Subcutaneous adipose tissue (tissue), 4 donors: ENCODE data around the gene BRAT1. TPM values are rescaled to one million over a fixed set of nuclear protein-coding genes. Genes with fewer than 3 reads are reported as not detected.

Experiments used
- total RNA-seq, 4 donors: library from RNA; depleted of rRNA; stranded (reverse); fragments of >200 nt; gene quantifications; one replicate each; pipeline ENCODE4 v1.1.0, GENCODE V29; 2016
- TF ChIP-seq, protein P1 (sequence below): fragments of 450-650 bp; IDR thresholded peaks from one replicate; pipeline ENCODE4 v1.5.1; 2016; ENCODE audit warnings: low read depth, mild to moderate bottlenecking, control low read depth, antibody characterized with exemption, moderate library complexity

The BRAT1 gene
- total RNA-seq, 4 donors from 2014 or later, result 11.7 to 42.2 (median 19.8) TPM

DNA sequence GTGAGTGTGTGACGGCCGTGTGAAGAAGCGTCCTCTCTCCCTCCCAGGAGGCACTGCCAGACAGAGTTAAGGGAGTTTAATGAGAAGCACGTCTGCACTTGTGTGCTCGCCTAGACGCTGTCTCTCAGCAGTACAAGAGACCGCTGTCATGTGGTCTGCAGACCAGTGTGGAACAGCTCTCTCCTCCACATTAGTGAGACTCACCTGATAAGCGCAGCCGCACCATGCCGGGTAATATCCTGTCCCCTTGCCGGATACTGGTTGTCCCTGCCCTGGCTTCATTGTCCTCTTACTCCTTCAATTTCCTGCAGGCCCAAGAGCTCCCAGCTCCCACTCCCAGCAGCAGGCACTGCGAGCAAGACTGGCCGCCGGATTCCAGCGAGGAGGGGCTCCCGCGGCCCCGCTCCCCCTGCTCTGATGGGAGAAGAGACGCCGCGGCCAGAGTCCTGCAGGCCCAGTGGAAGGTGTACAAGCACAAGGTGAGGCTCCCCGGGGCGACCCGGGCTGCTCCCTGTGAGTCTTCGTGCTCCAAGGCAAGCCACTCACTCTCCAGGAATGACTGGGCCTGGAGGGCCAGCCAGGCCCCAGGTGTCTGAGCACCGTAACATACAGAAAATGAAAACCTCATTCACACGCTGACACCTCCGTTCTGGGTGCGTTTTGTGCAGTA, 43.0 kb upstream of the BRAT1 start:
- TF ChIP-seq, protein P1, sequence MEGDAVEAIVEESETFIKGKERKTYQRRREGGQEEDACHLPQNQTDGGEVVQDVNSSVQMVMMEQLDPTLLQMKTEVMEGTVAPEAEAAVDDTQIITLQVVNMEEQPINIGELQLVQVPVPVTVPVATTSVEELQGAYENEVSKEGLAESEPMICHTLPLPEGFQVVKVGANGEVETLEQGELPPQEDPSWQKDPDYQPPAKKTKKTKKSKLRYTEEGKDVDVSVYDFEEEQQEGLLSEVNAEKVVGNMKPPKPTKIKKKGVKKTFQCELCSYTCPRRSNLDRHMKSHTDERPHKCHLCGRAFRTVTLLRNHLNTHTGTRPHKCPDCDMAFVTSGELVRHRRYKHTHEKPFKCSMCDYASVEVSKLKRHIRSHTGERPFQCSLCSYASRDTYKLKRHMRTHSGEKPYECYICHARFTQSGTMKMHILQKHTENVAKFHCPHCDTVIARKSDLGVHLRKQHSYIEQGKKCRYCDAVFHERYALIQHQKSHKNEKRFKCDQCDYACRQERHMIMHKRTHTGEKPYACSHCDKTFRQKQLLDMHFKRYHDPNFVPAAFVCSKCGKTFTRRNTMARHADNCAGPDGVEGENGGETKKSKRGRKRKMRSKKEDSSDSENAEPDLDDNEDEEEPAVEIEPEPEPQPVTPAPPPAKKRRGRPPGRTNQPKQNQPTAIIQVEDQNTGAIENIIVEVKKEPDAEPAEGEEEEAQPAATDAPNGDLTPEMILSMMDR, result no peak

DNA sequence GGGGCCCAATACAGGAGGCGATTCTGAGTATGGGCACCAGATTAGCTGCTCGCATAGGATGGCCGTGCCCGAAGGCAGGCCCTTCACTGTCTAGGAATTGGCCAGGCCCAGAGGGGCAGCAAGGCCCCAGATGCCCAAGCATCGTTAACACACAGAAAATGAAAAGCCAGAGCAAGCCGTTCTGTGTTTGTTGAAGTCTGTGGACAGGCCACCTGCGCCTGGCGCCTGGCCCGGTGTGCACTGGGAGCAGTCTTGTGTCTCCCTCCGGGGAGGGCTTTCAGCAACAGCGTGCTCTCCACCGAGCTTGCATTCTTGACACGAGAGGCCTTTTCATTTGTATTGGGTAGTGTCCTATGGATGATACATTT, 41.9 kb upstream of the BRAT1 start:
- TF ChIP-seq, protein P1, result no peak

DNA sequence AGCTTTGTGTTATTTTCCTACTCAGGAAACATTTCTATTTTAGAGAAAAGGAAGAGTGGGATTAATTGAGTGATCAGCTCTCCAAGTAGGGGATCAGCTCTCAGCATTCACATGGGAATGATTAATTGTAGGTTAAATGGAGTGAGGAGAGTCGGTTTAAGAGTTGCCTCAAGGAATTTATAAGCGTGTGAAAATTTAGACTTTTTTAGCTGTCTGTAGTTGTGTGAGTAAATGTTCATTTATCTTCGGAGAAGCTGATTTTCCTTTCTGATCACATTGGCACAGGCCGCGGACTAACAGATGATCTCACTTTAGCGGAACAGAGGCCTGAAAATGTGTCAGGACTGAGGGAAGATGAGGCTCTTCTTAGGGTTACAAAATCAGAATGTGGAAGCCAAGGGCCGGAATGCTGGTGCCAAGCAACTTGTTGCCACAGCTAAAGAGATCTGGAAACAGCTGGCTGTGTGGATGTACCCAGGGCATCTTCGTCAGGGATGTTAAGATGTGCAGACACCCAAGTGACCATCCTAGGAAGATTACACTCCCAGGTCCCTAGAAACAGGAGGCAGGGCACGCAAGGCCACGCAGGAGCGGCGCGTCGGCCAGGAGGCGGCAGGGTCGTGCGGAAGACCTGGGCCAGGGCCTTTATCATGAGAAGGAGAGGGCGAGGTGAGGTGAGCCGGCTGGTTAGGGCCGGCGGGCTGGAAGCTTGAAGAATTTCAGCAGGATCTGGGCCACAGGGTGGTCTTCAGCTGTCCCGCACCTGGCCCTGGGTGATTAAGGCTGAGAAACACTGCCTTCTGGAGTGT, 41.3 kb upstream of the BRAT1 start:
- TF ChIP-seq, protein P1, result no peak

DNA sequence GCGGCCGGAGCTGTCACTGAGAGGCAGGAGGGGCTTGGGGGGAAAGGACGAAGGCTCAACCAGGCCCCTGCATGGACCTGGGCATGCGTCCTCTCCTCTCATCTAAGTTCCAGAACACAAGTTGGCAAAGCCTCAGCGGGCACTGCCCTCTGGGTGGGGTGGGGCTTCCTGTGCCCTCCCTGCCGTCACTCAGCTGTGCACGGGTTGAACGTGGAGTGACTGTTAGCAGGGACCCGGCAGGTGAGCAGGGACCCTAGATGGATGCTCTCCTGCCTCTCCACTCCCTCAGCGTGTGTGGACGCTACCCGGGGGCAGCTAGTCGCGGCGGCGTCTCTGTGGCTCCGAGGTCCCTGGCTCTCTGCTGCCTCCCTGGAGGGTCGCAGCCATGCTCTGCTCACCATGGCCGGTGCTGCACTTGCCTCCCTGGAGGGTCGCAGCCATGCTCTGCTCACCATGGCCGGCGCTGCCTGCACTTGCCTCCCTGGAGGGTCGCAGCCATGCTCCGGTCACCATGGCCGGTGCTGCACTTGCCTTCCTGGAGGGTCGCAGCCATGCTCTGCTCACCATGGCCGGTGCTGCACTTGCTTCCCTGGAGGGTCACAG, 40.0 kb upstream of the BRAT1 start:
- TF ChIP-seq, protein P1, result no peak

DNA sequence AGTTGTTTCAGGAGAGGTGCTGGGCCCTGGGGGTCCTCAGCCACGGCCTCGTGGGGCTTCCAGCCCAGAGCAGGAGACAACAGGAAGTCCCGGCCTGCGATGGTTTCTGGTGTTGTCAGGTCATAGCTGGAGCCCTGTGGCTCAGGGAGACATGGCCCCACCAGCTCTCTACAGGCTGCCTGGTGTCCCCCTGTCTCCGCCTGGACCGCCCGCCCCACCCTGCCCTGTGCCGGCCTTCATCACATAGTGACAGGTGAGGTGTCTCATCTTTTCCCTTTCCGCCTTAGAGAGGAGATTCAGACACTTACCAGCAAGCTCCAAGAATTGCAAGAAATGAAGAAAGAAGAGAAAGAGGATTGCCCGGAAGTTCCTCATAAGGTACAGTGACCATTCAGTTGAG, 39.3 kb upstream of the BRAT1 start:
- TF ChIP-seq, protein P1, result no peak

DNA sequence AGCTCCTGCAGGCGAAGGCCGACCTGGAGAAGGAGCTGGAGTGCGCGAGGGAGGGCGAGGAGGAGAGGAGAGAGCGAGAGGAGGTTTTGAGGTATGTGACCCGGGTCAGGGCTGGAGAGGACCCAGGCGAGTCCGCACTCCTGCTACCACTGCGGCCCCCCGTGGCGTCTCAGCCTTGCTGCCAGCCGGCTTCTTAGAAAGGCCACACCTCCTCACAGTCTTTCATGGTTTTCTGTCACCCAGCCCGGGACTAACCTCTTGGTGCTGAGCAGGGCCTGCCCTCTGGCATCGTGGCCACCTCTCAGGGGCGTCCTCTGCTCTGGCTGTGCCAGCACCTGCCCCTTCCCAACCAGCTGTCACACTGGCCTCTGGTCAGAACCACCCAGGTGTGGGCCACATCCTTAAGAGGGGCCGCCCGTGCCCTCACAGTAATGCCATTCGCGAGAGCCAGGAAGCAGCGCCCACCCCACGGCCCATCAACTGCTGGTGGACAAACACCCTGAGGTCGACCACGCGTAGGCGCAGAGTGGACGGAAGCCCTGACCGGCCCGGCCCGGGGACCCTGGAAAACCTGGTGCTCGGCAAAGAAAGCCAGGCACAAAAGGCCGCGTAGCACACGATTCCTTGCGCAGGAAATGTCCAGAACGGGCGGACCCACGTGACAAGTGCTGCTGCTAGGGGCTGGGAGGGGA, 37.9 kb upstream of the BRAT1 start:
- TF ChIP-seq, protein P1, result no peak
